ENCODE results near the gene PI4KA.

DNA sequence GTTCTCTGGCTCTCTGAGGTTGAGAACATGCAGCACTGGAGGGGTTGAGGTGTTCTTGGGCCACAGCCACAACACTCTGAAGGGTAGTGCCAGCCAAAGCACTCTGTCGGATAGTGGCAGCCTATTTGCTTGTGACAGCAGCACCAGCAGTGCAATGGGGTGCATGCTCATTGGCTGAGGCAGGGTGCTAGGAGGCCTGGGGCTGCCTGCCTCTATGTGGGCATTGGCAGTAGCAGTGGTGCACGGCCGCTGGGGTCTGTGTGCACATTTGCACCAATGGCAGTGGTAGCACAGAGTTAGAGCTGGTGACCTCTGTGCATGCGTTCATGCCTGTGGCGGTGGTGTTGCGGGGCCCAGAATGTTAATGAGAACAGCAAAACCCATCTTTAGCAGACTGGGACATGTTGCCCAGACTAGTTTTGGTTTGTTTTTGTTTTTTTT, 25.4 kb downstream of the PI4KA start:
- TF ChIP-seq, protein P1, sequence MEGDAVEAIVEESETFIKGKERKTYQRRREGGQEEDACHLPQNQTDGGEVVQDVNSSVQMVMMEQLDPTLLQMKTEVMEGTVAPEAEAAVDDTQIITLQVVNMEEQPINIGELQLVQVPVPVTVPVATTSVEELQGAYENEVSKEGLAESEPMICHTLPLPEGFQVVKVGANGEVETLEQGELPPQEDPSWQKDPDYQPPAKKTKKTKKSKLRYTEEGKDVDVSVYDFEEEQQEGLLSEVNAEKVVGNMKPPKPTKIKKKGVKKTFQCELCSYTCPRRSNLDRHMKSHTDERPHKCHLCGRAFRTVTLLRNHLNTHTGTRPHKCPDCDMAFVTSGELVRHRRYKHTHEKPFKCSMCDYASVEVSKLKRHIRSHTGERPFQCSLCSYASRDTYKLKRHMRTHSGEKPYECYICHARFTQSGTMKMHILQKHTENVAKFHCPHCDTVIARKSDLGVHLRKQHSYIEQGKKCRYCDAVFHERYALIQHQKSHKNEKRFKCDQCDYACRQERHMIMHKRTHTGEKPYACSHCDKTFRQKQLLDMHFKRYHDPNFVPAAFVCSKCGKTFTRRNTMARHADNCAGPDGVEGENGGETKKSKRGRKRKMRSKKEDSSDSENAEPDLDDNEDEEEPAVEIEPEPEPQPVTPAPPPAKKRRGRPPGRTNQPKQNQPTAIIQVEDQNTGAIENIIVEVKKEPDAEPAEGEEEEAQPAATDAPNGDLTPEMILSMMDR (IDR thresholded peaks at IDR 0.05; ENCODE audit: low read depth, low read length, poor library complexity, severe bottlenecking): no peak
- no peak for TF ChIP-seq EZH2phosphoT487 (IDR thresholded peaks at IDR 0.05; ENCODE audit: borderline replicate concordance, low read length)
